GM19438 (cell line): ENCODE results near the gene CBLC.

Source experiments
- ATAC-seq: cut with Tn5 transposase; IDR thresholded peaks from one replicate; pipeline ENCODE4 v1.9.1; 2021; ENCODE audit warnings: low read depth; ENCODE audit not compliant: unreplicated experiment

CBLC gene

DNA sequence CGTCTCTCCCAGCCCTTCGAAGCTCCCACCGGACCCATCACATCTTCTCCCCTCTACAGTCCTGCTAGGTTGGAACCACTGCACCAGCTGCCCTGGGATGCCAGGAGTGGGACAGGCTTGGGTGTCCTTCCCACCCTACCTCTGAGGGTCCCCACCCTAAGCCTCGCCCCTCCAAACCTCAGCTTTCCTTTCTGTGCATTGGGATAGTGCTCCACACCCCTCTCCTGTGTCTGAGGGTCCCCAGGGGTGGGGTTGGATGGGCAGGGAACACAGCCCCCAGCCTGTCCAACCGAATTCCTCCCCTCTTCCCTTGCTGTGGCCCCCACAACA lies 31.1 kb upstream of the CBLC start:
- no peak for ATAC-seq

DNA sequence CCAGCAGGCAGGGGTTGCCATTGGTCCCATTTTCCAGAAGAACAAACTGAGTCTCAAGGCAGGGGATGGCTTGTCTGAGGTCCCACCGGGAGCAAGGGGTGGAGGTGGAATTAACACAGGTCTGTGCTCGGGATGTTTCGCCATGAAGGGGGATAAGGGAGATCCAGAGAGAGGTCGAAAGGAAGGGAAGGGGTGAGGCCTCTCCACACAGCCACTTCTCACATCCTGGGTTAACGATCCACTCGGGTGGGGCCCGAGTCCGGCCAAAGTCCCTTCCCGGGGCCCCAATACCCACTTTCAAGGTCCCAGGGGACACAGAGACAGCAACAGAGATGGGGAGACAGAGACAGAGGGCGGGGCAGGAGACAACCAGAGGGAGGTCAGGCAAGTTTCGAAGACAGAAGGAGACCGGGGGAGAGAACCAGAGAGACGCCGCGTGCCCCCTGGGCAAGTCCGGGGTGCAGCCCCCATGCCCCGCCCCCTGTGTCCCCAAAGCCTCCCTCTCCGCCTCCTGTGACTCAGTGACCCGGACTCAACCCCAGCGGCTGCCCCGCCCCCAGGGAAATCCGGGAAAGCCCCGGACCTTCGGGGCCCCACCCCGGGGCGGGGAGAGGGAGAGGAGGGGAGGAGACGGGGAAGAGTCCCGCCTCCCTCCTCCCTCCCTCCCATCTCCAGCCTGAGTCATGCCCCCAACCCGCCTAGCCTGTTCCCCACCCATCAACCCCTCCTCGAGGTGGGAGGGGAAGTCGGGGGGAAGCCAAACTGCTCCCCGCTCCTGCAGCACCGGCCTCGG lies 30.5 kb upstream of the CBLC start:
- ATAC-seq: peak; percentile 37

DNA sequence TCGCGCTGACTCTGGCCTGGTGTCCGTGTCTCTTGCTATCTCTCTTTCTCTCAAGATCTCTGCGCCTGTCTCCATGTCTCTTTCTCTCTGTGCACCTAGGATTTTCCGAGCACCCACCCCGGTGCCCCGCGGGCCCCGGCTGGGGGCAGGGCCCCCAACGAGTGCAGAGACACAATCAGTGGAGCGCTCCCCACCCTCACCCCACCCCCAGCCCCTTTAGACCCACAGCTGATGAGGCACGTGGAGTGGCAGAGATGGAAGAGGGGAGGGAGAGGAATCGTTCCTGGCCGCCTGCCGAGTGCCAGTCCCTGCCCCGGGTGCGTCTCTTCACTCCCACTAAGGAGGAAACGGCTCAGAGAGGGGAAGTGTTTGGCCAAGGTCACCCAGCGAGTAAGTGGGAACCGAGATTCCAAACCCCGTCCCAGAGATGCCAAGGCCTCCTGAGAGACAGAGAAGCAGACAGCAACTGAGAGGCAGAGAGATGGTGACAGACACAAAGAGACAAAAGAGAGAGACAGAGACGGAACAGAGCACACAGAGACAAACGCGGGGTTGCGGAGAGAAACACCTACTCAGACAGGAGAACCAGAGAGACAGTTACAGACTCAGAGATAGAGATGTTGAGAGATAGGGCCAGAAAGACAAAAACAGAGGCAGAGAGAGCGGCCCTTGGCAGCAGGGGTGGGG lies 29.8 kb upstream of the CBLC start:
- ATAC-seq: no peak

DNA sequence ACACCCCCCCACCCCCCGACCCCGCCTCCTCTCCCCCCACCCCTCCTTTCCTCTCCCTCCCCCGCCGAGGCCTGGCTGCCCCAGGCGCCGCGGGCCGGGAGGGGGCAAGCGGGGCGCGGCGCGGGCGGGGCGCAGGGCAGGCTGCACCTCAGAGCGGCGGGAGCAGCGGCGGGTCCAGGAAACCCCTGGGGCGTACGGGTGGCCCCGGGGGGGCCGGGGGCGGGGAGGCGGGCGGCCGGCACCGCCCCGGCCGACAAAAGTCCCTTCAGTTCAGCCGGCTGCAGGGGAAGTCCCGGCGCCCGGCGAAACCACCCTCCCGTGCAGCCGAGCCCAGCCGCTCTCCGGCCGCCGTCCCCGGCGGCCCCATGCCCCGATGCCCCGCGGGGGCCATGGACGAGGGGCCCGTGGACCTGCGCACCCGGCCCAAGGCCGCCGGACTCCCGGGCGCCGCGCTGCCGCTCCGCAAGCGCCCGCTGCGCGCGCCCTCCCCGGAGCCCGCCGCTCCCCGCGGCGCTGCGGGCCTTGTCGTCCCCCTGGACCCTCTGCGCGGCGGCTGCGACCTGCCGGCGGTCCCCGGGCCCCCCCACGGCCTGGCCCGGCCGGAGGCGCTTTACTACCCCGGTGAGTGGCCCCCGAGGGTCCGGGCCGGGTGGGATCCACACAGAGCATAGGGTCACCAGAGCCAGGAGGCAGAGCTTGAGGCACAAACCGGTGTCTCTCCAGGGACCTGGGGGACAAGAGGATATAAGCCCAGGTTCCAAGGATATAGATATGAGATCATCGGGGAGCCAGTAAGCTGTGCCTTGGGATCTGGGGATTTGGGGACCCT lies 29.1 kb upstream of the CBLC start, which contains the start of gene BCL3:
TSS of gene BCL3 (plus strand) at position 283 of the 829 bp plus-strand sequence. CDS start at position 366, 83 bp downstream.
- no peak for ATAC-seq

DNA sequence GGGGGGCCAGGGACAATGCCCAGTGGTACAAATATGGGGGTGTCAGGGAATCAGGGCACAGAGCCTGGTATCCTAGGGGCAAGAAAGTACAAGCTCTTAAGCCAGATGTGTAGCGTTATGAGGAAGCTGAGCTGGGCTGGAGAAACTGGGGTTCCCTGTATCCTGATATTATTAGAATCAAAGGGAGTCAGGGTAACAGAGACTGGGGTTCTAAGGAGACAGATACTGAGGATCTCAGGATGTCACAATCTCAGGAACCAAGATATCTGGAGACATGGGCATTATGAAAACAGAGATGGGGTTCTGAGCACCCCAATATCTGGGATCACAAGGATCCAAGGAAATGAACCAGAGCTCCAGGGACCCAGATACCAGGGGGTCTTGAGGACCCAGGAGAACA lies 28.4 kb upstream of the CBLC start:
- no peak for ATAC-seq

- no peak for ATAC-seq
Observed at GRCh38 chr19:44749994-44750393, 27.7 kb upstream of the CBLC start.

DNA sequence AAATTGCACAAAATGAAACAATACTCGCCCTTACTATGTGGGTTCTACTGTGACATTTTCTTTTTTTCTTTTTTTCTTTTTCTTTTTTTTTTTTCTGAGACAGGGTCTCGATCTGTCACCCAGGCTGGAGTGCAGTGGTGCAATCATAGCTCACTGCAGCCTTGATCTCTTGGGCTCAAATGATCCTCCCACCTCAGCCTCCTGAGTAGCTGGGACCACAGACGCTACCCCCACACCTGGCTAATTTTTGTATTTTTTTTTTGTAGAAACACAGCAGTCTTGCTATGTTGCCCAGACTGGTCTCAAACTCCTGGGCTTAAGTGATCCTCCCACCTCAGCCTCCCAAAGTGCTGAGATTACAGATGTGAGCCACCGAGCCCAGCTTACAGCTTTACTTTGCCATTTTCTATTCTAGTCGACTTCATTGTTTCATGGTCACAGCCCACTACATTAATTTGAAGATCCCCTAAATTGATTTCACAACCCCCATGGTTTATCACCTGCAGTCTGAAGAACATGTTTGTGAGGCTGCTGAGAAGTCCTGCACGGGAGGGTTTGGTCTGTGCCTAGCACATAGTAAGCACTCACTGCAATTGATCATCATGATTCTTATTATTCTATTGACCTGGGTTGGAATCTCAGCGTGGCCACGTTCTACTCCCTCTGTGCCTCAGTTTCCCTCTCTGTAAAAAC lies 25.4 kb upstream of the CBLC start:
- ATAC-seq: no peak

- ATAC-seq: peak; percentile 53
Observed at GRCh38 chr19:44752816-44753625, 24.7 kb upstream of the CBLC start.

- no peak for ATAC-seq
Observed at GRCh38 chr19:44753626-44753931, 24.1 kb upstream of the CBLC start.

DNA sequence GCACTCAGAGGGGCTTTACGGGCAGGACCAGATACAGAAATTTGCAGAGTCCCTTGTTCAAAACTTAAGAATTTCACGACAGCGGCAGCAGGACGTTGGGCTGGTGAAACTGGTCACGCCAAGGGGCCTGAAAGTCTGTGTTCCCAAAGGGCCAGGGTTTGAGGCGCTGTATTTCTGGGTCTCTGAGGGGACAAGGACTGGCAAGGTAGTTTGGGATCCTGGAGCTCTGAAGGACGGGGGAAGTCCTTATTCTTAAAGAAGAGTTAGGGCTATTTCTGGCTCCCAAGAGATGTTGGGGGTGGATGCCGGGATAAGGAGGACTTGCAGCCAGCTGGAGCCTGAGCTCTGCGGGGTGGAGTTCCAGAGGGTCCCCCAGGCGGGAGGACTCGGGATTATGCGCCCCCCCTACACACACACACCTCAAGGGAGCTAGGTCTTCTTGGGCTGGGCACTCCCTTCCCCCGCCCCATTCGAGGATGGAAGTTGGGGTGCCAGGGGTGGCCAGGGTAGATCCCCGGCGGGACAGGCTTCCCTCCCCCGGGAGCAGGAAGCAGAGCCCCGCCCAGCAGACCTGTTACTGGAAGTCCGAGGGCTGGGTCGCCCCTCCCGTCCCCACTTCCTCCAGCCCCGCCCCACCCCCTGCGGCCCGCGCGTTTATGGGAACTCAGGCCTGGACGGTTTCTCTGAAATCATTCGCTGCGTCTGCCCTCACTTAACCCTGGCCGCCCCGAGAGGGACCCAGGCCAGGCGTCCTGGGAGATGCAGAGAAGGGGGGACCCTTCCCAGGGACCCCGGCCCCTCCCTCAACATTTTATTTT lies 23.5 kb upstream of the CBLC start:
- no peak for ATAC-seq

- ATAC-seq: no peak
Observed at GRCh38 chr19:44754750-44755080, 23.0 kb upstream of the CBLC start.

DNA sequence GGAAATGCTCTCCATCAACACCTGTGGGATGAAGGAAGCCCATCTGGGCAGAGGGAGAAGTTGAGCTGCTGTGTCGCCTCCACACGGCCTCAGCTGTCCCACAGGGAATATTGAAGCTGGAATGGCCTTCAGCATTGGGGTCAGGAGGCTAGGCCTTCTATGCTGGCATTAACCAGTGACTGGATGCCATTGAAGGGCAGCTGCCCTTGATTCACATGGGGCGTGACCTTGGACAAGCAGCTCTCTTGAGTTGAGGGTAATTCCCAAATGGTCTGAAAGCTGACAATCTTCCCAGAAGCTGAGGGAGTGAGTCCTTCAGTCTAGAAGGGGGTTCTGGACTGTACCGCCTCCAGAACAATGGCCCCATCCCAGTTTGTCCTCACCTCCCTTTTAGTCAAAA lies 22.5 kb upstream of the CBLC start:
- no peak for ATAC-seq

GRCh38 chr19:44756089-44756562 lies 21.6 kb upstream of the CBLC start:
- no peak for ATAC-seq

DNA sequence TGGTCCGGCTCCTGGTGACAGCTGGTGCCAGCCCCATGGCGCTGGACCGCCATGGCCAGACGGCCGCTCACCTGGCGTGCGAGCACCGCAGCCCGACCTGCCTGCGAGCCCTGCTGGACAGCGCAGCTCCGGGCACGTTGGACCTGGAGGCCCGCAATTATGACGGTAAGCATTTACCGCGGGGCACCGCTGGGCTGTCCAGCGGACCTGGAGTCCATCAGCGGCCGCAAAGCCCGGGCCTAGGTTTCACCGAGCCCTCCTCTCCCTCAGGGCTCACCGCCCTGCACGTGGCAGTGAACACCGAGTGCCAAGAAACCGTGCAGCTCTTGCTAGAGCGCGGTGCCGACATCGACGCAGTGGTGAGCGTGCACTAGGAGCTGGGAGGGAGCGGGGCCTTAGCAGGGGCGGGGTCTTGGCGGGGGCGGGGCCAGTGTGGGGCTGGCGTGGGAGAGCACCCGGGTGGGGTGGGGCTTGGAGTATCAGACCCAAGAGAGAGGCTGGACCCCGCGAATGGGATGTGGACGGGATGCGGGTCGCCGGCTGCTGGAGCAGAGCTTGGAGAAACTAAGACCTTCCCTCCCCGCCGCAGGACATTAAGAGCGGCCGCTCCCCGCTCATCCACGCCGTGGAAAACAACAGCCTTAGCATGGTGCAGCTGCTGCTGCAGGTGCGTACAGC lies 20.5 kb upstream of the CBLC start:
- ATAC-seq: no peak

- no peak for ATAC-seq
Observed at GRCh38 chr19:44757735-44758505, 19.8 kb upstream of the CBLC start.

DNA sequence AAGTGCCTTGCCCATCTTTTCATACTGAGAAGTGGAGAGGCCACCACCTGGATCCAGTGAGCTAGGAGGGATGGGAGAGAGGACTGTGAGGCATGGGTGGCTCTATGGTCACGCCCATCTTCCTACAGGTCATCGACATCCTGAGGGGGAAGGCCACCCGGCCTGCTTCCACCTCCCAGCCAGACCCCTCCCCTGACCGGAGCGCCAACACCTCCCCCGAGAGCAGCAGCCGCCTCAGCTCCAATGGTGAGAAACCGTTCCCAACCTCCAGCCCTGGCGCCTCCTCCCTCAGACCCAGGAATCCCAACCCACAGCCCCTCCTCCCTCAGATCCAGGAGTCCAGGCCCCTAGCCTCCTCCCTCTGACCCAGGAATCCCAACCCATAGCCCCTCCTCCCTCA lies 19.1 kb upstream of the CBLC start:
- ATAC-seq: no peak

- no peak for ATAC-seq
Observed at GRCh38 chr19:44759083-44759804, 18.4 kb upstream of the CBLC start.
